Measurements from ENCODE around the gene PER1.

DNA sequence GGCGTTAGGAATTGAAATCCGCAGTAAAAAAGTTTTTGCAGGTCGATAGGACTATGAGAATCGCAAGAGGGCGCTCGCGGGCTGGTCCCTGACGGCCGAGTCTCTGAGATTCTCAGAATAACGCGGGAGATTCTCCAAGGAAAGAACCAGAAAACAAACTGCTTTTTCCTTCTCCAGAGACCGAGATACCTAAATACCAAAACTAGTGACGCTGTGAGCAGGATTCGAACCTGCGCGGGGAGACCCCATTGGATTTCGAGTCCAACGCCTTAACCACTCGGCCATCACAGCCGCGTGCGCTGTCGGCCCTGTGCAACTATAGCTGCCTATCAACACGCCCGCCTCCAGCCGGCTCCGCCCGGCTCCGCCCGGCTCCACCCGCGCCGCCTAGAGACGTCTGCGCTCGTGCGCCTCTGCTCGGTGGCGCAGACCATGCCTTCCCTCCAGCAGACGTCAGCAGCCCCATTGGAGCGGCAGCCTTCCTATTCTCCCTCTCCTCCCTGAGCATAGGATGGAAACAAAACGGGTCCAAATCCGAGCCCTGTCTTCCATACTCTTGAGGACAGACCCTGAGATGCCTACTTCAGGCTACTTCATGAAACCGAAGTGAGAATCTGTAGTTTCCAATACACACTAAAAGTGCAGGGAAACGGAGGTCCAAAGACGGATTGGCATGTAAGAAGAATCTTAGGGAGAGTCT lies 13.4 kb downstream of the PER1 start:
- TF ChIP-seq, protein P1, sequence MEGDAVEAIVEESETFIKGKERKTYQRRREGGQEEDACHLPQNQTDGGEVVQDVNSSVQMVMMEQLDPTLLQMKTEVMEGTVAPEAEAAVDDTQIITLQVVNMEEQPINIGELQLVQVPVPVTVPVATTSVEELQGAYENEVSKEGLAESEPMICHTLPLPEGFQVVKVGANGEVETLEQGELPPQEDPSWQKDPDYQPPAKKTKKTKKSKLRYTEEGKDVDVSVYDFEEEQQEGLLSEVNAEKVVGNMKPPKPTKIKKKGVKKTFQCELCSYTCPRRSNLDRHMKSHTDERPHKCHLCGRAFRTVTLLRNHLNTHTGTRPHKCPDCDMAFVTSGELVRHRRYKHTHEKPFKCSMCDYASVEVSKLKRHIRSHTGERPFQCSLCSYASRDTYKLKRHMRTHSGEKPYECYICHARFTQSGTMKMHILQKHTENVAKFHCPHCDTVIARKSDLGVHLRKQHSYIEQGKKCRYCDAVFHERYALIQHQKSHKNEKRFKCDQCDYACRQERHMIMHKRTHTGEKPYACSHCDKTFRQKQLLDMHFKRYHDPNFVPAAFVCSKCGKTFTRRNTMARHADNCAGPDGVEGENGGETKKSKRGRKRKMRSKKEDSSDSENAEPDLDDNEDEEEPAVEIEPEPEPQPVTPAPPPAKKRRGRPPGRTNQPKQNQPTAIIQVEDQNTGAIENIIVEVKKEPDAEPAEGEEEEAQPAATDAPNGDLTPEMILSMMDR (IDR thresholded peaks at IDR 0.05), result peak; percentile 77 to 95 (median 89)
- TF ChIP-seq POLR2A (IDR thresholded peaks at IDR 0.05), result peak in 3 of 4 donors; percentile 3 to 70 (median 68)
